ENCODE measurements around the gene LBHD2. TPM values are rescaled to one million over a fixed set of nuclear protein-coding genes. Genes with fewer than 3 reads are reported as not detected.
A peak's percentile ranks its signal among the peaks of the same experiment; 100 is the strongest.

LBHD2 gene
- total RNA-seq, 1 donor from 2014 or later, result not detected

DNA sequence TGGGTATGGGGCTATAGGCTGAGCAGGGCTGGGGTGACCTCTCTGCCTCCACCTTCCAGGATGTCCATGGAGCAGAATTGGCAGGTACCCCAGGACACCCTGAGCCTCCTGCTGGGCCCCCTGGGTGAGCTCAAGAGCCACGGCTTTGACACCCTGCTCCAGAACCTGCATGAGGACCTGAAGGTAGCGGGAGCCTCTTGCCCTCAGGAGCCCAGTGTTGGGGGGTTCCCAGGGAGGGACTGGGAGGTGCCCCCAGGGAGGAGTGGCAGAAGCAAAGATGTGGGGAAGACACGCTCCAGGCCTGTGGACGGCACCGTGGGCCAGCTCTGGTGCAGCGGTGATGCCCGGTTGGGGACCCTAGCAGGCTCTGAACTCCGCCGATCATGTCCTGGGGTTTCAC is 47.6 kb downstream of the LBHD2 start:
- Histone ChIP-seq H3K27ac (peak overlapping the region; percentile 72), H3K4me1 (peaks cover 67% of the 10 kb centered on the region), H3K9me3 (no peaks in the 10 kb centered on the region), H3K36me3 (peaks cover 0 to 45% of the 10 kb centered on the region in 2 donors), H3K4me3 (no peak overlapping the region), H3K27me3 (no peaks in the 10 kb centered on the region)
- DNase-seq (ENCODE audit: extremely low spot score in 2 of 2), result no peak
- intact Hi-C loops (cut with DNase I), result no loop called here
- TF ChIP-seq POLR2A (IDR thresholded peaks at IDR 0.05), result no peak
- TF ChIP-seq, protein P1, sequence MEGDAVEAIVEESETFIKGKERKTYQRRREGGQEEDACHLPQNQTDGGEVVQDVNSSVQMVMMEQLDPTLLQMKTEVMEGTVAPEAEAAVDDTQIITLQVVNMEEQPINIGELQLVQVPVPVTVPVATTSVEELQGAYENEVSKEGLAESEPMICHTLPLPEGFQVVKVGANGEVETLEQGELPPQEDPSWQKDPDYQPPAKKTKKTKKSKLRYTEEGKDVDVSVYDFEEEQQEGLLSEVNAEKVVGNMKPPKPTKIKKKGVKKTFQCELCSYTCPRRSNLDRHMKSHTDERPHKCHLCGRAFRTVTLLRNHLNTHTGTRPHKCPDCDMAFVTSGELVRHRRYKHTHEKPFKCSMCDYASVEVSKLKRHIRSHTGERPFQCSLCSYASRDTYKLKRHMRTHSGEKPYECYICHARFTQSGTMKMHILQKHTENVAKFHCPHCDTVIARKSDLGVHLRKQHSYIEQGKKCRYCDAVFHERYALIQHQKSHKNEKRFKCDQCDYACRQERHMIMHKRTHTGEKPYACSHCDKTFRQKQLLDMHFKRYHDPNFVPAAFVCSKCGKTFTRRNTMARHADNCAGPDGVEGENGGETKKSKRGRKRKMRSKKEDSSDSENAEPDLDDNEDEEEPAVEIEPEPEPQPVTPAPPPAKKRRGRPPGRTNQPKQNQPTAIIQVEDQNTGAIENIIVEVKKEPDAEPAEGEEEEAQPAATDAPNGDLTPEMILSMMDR (IDR thresholded peaks at IDR 0.05), result no peak
- no peak for TF ChIP-seq POLR2AphosphoS5 (IDR thresholded peaks at IDR 0.05; ENCODE audit: insufficient read depth in 1 of 2, low read depth in 1 of 2)

DNA sequence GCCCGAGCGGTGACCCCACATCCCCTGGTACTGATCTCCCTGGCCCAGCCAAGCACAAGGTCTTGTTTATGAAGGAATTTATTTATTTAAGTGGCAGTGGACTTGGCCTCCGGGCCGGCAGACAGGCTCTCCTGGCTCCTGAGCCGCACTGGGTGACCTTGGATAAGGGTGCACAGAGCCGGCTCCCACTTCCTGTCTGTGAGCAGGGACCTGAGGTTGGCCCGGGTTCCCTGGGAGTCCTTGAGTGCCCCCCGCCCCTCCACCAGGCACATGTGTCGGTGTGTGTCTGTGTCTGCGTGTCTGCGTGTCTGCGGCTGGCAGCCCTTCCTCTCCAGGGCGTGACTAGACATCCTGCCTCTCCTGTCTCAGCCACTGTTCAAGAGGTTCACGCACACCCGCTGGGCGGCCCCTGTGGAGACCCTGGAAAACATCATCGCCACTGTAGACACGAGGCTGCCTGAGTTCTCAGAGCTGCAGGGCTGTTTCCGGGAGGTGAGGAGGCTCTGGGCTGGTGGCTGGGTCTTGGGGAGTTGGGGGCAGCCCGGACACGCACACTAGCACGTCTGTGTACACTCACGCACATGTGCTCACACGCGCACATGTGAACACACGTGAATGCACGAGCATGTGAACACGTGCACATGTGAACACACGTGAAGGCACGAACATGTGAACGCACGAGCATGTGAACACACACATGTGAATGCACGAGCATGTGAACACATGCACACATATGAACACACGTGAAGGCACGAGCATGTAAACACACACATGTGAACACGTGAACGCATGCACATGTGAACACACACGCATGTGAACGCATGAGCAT is 48.6 kb downstream of the LBHD2 start:
- H3K9me3 ChIP-seq, result no peaks in the 10 kb centered on the region
- TF ChIP-seq POLR2AphosphoS5 (IDR thresholded peaks at IDR 0.05; ENCODE audit: insufficient read depth in 1 of 2, low read depth in 1 of 2), result no peak
- TF ChIP-seq, protein P1 (IDR thresholded peaks at IDR 0.05), result no peak
- TF ChIP-seq POLR2A (IDR thresholded peaks at IDR 0.05), result no peak
- peaks cover 0 to 45% of the 10 kb centered on the region in 2 donors for H3K36me3 ChIP-seq
- no peak for DNase-seq (ENCODE audit: extremely low spot score in 2 of 2)
- H3K4me1 ChIP-seq, result peaks cover 69% of the 10 kb centered on the region
- peak overlapping the region; percentile 72 for H3K27ac ChIP-seq
- H3K27me3 ChIP-seq, result no peaks in the 10 kb centered on the region
- H3K4me3 ChIP-seq, result no peak overlapping the region
- intact Hi-C loops (cut with DNase I), result no loop called here

DNA sequence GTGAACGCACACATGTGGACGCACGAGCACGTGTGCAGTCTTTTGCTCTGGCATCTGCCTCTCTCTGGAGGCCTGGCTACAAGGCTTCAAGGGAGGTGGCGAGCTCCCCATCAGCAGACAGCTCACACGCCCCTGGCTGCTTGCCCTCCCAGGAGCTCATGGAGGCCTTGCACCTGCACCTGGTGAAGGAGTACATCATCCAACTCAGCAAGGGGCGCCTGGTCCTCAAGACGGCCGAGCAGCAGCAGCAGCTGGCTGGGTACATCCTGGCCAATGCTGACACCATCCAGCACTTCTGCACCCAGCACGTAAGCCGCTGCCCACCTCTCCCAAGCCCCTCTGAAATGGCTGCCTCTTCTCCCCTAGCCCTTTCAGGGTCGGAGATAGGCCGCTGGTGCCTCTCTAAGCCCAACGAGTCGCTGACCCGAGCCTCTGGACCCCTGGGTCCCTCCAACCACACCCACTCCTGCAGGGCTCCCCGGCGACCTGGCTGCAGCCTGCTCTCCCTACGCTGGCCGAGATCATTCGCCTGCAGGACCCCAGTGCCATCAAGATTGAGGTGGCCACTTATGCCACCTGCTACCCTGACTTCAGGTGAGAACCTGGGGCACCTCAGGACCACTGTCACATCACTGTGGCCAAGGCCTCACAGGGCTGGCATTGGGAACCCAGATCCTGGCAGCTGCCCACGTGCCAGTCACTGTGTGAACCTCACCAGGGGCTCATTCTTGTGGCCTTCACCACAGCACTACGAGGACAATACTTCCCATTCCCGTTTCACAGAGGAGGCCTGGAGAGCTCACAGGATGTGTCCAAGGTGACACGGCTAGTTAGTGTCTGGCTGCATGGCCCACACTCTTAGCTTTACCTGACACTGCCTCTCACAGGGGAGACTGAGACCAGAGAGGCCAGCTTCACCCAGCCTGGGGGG is 49.5 kb downstream of the LBHD2 start:
- H3K4me1 ChIP-seq, result peaks cover 69% of the 10 kb centered on the region
- H3K9me3 ChIP-seq, result no peaks in the 10 kb centered on the region
- no peak for TF ChIP-seq POLR2A (IDR thresholded peaks at IDR 0.05)
- TF ChIP-seq, protein P1 (IDR thresholded peaks at IDR 0.05), result no peak
- TF ChIP-seq POLR2AphosphoS5 (IDR thresholded peaks at IDR 0.05; ENCODE audit: insufficient read depth in 1 of 2, low read depth in 1 of 2), result no peak
- no peak for DNase-seq (ENCODE audit: extremely low spot score in 2 of 2)
- no peak overlapping the region for H3K4me3 ChIP-seq
- intact Hi-C loops (cut with DNase I), result no loop called here
- H3K27me3 ChIP-seq, result no peaks in the 10 kb centered on the region
- H3K36me3 ChIP-seq, result peaks cover 0 to 45% of the 10 kb centered on the region in 2 donors
- H3K27ac ChIP-seq, result no peak overlapping the region

DNA sequence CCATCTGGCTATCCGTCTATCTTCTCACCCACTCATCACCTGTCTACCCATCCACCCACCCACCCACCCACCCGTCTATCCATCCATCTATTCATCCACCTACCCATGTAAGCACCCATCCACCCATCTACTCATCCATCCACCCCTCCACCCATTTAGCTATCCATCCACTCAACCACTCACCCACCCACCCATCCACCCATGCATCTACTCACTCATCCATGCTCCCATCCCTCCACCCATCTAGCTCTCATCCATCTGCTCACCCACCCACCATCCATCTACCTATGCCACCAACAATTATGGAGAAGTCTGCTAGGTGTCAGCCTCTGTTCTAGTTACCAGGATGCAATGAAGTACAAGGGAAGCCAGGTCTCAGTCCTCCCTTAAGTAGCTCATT is 50.4 kb downstream of the LBHD2 start:
- H3K4me1 ChIP-seq, result peaks cover 69% of the 10 kb centered on the region
- H3K9me3 ChIP-seq, result no peaks in the 10 kb centered on the region
- intact Hi-C loops (cut with DNase I), result no loop called here
- no peak for DNase-seq (ENCODE audit: extremely low spot score in 2 of 2)
- peaks cover 0 to 45% of the 10 kb centered on the region in 2 donors for H3K36me3 ChIP-seq
- no peak overlapping the region for H3K27ac ChIP-seq
- TF ChIP-seq, protein P1 (IDR thresholded peaks at IDR 0.05), result no peak
- TF ChIP-seq POLR2AphosphoS5 (IDR thresholded peaks at IDR 0.05; ENCODE audit: insufficient read depth in 1 of 2, low read depth in 1 of 2) (no peak), POLR2A (IDR thresholded peaks at IDR 0.05) (no peak)
- no peak overlapping the region for H3K4me3 ChIP-seq
- H3K27me3 ChIP-seq, result no peaks in the 10 kb centered on the region

Data from vagina (tissue), 2 donors.